OCI-LY7 (cell line): ENCODE results near the gene SARM1. TPM values are rescaled to one million over a fixed set of nuclear protein-coding genes. Genes with fewer than 3 reads are reported as not detected.

Experiments used
- BruUV-seq: library from RNA; stranded (reverse); fragments of 400-500 nt; replicated peaks from 2 replicates; lab custom pipeline; 2021; lab: Mats Ljungman, UMichigan
- CTCF ChIA-PET: fragments of 300-600 bp; sonication (Branson Sonifier 250); formaldehyde crosslinking; loops from one replicate; lab custom pipeline; 2022; ENCODE audit warnings: antibody characterized with exemption; ENCODE audit not compliant: unreplicated experiment; lab: Charles Lee
- POLR2A ChIA-PET: fragments of 300-600 bp; sonication (Branson Sonifier 250); formaldehyde crosslinking; loops from one replicate; lab custom pipeline; 2022; ENCODE audit warnings: antibody characterized with exemption; lab: Charles Lee
- DNase-seq: peaks from one replicate; pipeline ENCODE4 v3.0.0-alpha.2; 2015; ENCODE audit warnings: low spot score
- H2AFZ ChIP-seq: fragments of 200-600 bp; sonication (generic), shearing (Covaris generic); 2 replicates; pipeline ENCODE4 v1.6.1; 2014; ENCODE audit warnings: mild to moderate bottlenecking, antibody characterized with exemption, low read length, moderate library complexity
- H3K27ac ChIP-seq: fragments of 200-600 bp; sonication (generic); 2 replicates; pipeline ENCODE4 v1.5.1; 2014; ENCODE audit warnings: mixed run types, low read depth, mild to moderate bottlenecking, moderate library complexity, low read length, inconsistent platforms; ENCODE audit not compliant: poor library complexity, severe bottlenecking
- H3K36me3 ChIP-seq: fragments of 200-600 bp; sonication (generic); 2 replicates; pipeline ENCODE4 v1.6.1; 2014; ENCODE audit warnings: mild to moderate bottlenecking, antibody characterized with exemption, low read length, moderate library complexity, mixed read lengths; ENCODE audit not compliant: insufficient read depth
- H3K4me1 ChIP-seq: fragments of 200-600 bp; sonication (generic); 2 replicates; pipeline ENCODE4 v1.5.1; 2014; ENCODE audit warnings: mild to moderate bottlenecking, low read length; ENCODE audit not compliant: insufficient read depth, poor library complexity, severe bottlenecking
- H3K4me2 ChIP-seq: fragments of 200-600 bp; sonication (generic); 2 replicates; pipeline ENCODE4 v1.6.1; 2014; ENCODE audit warnings: mild to moderate bottlenecking, low read length
- H3K4me3 ChIP-seq: fragments of 200-600 bp; sonication (generic); 2 replicates; pipeline ENCODE4 v1.5.1; 2014; ENCODE audit warnings: mild to moderate bottlenecking, low read depth, low read length; ENCODE audit not compliant: poor library complexity, severe bottlenecking
- H3K79me2 ChIP-seq: fragments of 200-600 bp; sonication (generic); 2 replicates; pipeline ENCODE4 v1.6.1; 2016; ENCODE audit warnings: low read depth, mild to moderate bottlenecking, low read length, moderate library complexity, mixed read lengths; ENCODE audit not compliant: insufficient read depth
- H3K9me2 ChIP-seq: fragments of 200-600 bp; sonication (generic); 2 replicates; pipeline ENCODE4 v1.6.1; 2016; ENCODE audit warnings: mild to moderate bottlenecking, low read length, mixed read lengths; ENCODE audit not compliant: insufficient read depth
- H3K9me3 ChIP-seq: fragments of 200-600 bp; sonication (generic); 2 replicates; pipeline ENCODE4 v1.6.1; 2014; ENCODE audit warnings: mild to moderate bottlenecking, mixed run types, low read length, mixed read lengths
- H4K20me1 ChIP-seq: fragments of 200-600 bp; sonication (generic); 2 replicates; pipeline ENCODE4 v1.6.1; 2014; ENCODE audit warnings: mild to moderate bottlenecking, antibody characterized with exemption, low read length, moderate library complexity, mixed read lengths; ENCODE audit not compliant: insufficient read depth
- CTCF ChIP-seq: fragments of 200-600 bp; sonication (generic); conservative IDR thresholded peaks from 2 replicates; pipeline ENCODE4 v1.5.1; 2014; ENCODE audit warnings: mild to moderate bottlenecking, antibody characterized with exemption, low read length, moderate library complexity, mixed read lengths
- EZH2phosphoT487 ChIP-seq: fragments of 200-600 bp; sonication (generic); IDR thresholded peaks from 2 replicates; pipeline ENCODE4 v1.6.1; 2018; ENCODE audit warnings: low read depth, borderline replicate concordance, mild to moderate bottlenecking, mixed run types, antibody characterized with exemption, low read length, moderate library complexity, mixed read lengths
- intact Hi-C: fragments of 100-400 bp; cut with micrococcal nuclease; formaldehyde crosslinking; loops from one replicate; pipeline ENCODE4 v1.10.0; 2022; ENCODE audit not compliant: unreplicated experiment
- total RNA-seq, 2 experiments: library from RNA; depleted of rRNA in 1 of 2; stranded (reverse); fragments of >200 nt in 1 of 2; shearing (Covaris generic) in 1 of 2; gene quantifications; 2 replicates each; pipeline ENCODE4 v1.2.3, GENCODE V29; 2014 to 2022

SARM1 gene
- total RNA-seq, 2 experiments from 2014 or later, result 7.5 to 21.3 TPM

- TF ChIP-seq EZH2phosphoT487 (no peak), CTCF (peak; percentile 91)
- no peak overlapping the region for H3K4me3 ChIP-seq
- 0 out of 2 replicates have a peak overlapping the region, but pooled peaks have one; percentile 24 for H2AFZ ChIP-seq
- H3K4me2 ChIP-seq, result no peak overlapping the region
- POLR2A ChIA-PET, result interaction anchor here (0.6 kb wide), 1 partner anchor 272 kb away, joined by 5 read pairs; no protein-coding TSS in a partner anchor
- BruUV-seq, result no TSS peak
- no peaks in the 10 kb centered on the region for H3K36me3 ChIP-seq
- no peak overlapping the region for H3K27ac ChIP-seq
- no peaks in the 10 kb centered on the region for H3K9me3 ChIP-seq
- H3K79me2 ChIP-seq, result no peaks in the 10 kb centered on the region
- CTCF ChIA-PET, result interaction anchor here (0.9 kb wide), 1 partner anchor 20 kb away, joined by 4 read pairs; no protein-coding TSS in a partner anchor
- H3K9me2 ChIP-seq, result no peaks in the 10 kb centered on the region
- peak; percentile 68 for DNase-seq
- no peaks in the 10 kb centered on the region for H4K20me1 ChIP-seq
- intact Hi-C loops, result loop anchor here (10.0 kb wide), 1 partner anchor 162 kb away; no protein-coding TSS in a partner anchor
- no peaks in the 10 kb centered on the region for H3K4me1 ChIP-seq
Observed at GRCh38 chr17:28416703-28417311, 45.3 kb downstream of the SARM1 start.

- POLR2A ChIA-PET, result no interaction called here
Observed at GRCh38 chr17:28421787-28422305, 50.4 kb downstream of the SARM1 start.

More at GRCh38 chr17:28421787-28422305, 50.4 kb downstream of the SARM1 start:
- no peak overlapping the region for H3K27ac ChIP-seq
- TF ChIP-seq CTCF, result no peak
- TF ChIP-seq EZH2phosphoT487, result no peak
- no peak overlapping the region for H3K4me2 ChIP-seq
- H4K20me1 ChIP-seq, result no peaks in the 10 kb centered on the region
- BruUV-seq, result no TSS peak
- H3K36me3 ChIP-seq, result no peaks in the 10 kb centered on the region
- H3K4me3 ChIP-seq, result no peak overlapping the region
- CTCF ChIA-PET, result no interaction called here
- H3K79me2 ChIP-seq, result no peaks in the 10 kb centered on the region
- no peak overlapping the region for H2AFZ ChIP-seq
- H3K4me1 ChIP-seq, result no peaks in the 10 kb centered on the region
- DNase-seq, result no peak
- no peaks in the 10 kb centered on the region for H3K9me2 ChIP-seq
- intact Hi-C loops, result no loop called here
- H3K9me3 ChIP-seq, result no peaks in the 10 kb centered on the region
